ENCODE results near the gene GRIP1.

DNA sequence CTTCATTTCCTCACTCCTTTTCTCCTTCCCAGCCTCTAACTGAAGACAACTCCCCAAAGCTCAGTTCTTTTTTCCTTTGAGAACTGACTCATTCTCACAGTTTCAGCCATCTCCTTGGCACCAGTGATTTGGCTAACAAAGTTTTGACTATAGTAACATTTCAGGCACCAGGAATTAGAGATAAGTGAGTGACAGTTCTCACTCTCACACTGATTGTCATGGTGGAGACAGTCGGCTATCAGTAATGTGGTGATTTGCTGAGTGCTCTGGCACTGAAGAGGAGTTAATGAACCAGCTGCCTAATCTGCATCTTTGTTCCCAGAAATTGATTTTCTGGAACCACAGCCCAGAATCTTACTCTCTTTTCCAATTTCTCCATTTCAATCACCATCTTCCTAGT is 347.1 kb downstream of the GRIP1 start:
- TF ChIP-seq, protein P1, sequence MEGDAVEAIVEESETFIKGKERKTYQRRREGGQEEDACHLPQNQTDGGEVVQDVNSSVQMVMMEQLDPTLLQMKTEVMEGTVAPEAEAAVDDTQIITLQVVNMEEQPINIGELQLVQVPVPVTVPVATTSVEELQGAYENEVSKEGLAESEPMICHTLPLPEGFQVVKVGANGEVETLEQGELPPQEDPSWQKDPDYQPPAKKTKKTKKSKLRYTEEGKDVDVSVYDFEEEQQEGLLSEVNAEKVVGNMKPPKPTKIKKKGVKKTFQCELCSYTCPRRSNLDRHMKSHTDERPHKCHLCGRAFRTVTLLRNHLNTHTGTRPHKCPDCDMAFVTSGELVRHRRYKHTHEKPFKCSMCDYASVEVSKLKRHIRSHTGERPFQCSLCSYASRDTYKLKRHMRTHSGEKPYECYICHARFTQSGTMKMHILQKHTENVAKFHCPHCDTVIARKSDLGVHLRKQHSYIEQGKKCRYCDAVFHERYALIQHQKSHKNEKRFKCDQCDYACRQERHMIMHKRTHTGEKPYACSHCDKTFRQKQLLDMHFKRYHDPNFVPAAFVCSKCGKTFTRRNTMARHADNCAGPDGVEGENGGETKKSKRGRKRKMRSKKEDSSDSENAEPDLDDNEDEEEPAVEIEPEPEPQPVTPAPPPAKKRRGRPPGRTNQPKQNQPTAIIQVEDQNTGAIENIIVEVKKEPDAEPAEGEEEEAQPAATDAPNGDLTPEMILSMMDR (IDR thresholded peaks at IDR 0.05; ENCODE audit: poor library complexity) = no peak
- no peak for TF ChIP-seq EZH2phosphoT487 (IDR thresholded peaks at IDR 0.05; ENCODE audit: low read depth, severe bottlenecking, unreplicated experiment)
- no peak for TF ChIP-seq EZH2 (IDR thresholded peaks at IDR 0.05; ENCODE audit: borderline replicate concordance)

All from hepatocyte (in vitro differentiated cells).